H4 (cell line): ENCODE data around the gene LHX3. TPM values are rescaled to one million over a fixed set of nuclear protein-coding genes. Genes with fewer than 3 reads are reported as not detected.

Source experiments
- DNase-seq: peaks from one replicate; pipeline ENCODE4 v3.0.0-alpha.2; 2015; ENCODE audit warnings: low spot score
- total RNA-seq: library from RNA; depleted of rRNA; stranded (reverse); fragments of >200 nt; shearing (Covaris generic); gene quantifications from 2 replicates; pipeline ENCODE4 v1.2.3, GENCODE V29; 2014

Gene LHX3
- total RNA-seq, 1 experiment from 2014 or later, result not detected

- no peak for DNase-seq
Measured at GRCh38 chr9:136193127-136193890, 11.6 kb downstream of the LHX3 start.

GRCh38 chr9:136192289-136193126 lies 12.4 kb downstream of the LHX3 start:
- DNase-seq, result no peak

GRCh38 chr9:136191960-136192286 lies 13.0 kb downstream of the LHX3 start:
- DNase-seq, result no peak

GRCh38 chr9:136191099-136191959 lies 13.6 kb downstream of the LHX3 start:
- DNase-seq, result no peak

- DNase-seq, result no peak
Measured at GRCh38 chr9:136190656-136191055, 14.3 kb downstream of the LHX3 start.

- DNase-seq, result no peak
Measured at GRCh38 chr9:136190237-136190601, 14.7 kb downstream of the LHX3 start.

- DNase-seq, result no peak
Measured at GRCh38 chr9:136189394-136190236, 15.3 kb downstream of the LHX3 start.

GRCh38 chr9:136187683-136188586 lies 17.0 kb downstream of the LHX3 start:
- DNase-seq, result no peak

- DNase-seq, result no peak
Measured at GRCh38 chr9:136187197-136187596, 17.7 kb downstream of the LHX3 start.

GRCh38 chr9:136186386-136186785 lies 18.5 kb downstream of the LHX3 start:
- DNase-seq, result no peak

GRCh38 chr9:136185596-136186366 lies 19.1 kb downstream of the LHX3 start:
- DNase-seq, result no peak

- no peak for DNase-seq
Measured at GRCh38 chr9:136185066-136185465, 19.9 kb downstream of the LHX3 start.

- no peak for DNase-seq
Measured at GRCh38 chr9:136182850-136183422, 22.0 kb downstream of the LHX3 start.

GRCh38 chr9:136182420-136182787 lies 22.5 kb downstream of the LHX3 start:
- DNase-seq, result no peak

- no peak for DNase-seq
Measured at GRCh38 chr9:136181784-136182419, 23.0 kb downstream of the LHX3 start.

- DNase-seq, result no peak
Measured at GRCh38 chr9:136180586-136180985, 24.3 kb downstream of the LHX3 start.

- DNase-seq, result no peak
Measured at GRCh38 chr9:136179761-136180160, 25.2 kb downstream of the LHX3 start.

GRCh38 chr9:136179101-136179616 lies 25.8 kb downstream of the LHX3 start:
- no peak for DNase-seq

- no peak for DNase-seq
Measured at GRCh38 chr9:136178773-136179075, 26.2 kb downstream of the LHX3 start.
